GM21825 (cell line): ENCODE results near the gene AMPH.
A peak's percentile ranks its signal among the peaks of the same experiment; 100 is the strongest.
"Not testable (repeated sequence)": the region's sequence is repeated elsewhere in the genome, so short reads cannot be mapped to it uniquely, and the experiment has no call there.

Source experiments
- ATAC-seq: cut with Tn5 transposase; IDR thresholded peaks from one replicate; pipeline ENCODE4 v1.9.1; 2021; ENCODE audit warnings: mild to moderate bottlenecking, moderate library complexity; ENCODE audit not compliant: unreplicated experiment

AMPH gene

GRCh38 chr7:38398725-38399321, 232.3 kb downstream of the AMPH start:
- peak; percentile 68 for ATAC-seq

GRCh38 chr7:38396852-38397251, 234.3 kb downstream of the AMPH start:
- ATAC-seq = no peak

GRCh38 chr7:38395921-38396552, 235.1 kb downstream of the AMPH start:
- ATAC-seq = not testable (repeated sequence)

- ATAC-seq = no peak
These were observed 236.5 kb downstream of the AMPH start for GRCh38 chr7:38394660-38395059.

- ATAC-seq = no peak
These were observed 237.3 kb downstream of the AMPH start for GRCh38 chr7:38393874-38394273.

- ATAC-seq = no peak
These were observed 239.4 kb downstream of the AMPH start for GRCh38 chr7:38391751-38392150.

- no peak for ATAC-seq
These were observed 245.5 kb downstream of the AMPH start for GRCh38 chr7:38385682-38386081.

- ATAC-seq = no peak
These were observed 247.9 kb downstream of the AMPH start for GRCh38 chr7:38383281-38383680.

GRCh38 chr7:38382684-38383083, 248.5 kb downstream of the AMPH start:
- ATAC-seq = no peak

- no peak for ATAC-seq
These were observed 255.7 kb downstream of the AMPH start for GRCh38 chr7:38375453-38375852.

GRCh38 chr7:38374507-38374906, 256.7 kb downstream of the AMPH start:
- no peak for ATAC-seq

GRCh38 chr7:38373155-38373554, 258.0 kb downstream of the AMPH start:
- ATAC-seq = no peak

GRCh38 chr7:38372290-38372689, 258.9 kb downstream of the AMPH start:
- ATAC-seq = no peak

- peak; percentile 65 for ATAC-seq
These were observed 261.2 kb downstream of the AMPH start for GRCh38 chr7:38369816-38370493.

- ATAC-seq = peak; percentile 38
These were observed 263.0 kb downstream of the AMPH start for GRCh38 chr7:38368191-38368605.

GRCh38 chr7:38367301-38367890, 263.8 kb downstream of the AMPH start:
- peak; percentile 72 for ATAC-seq

GRCh38 chr7:38363379-38363778, 267.8 kb downstream of the AMPH start:
- not testable (repeated sequence) for ATAC-seq

GRCh38 chr7:38362611-38363237, 268.4 kb downstream of the AMPH start:
- ATAC-seq = peak; percentile 28

GRCh38 chr7:38360776-38361175, 270.4 kb downstream of the AMPH start:
- ATAC-seq = no peak

GRCh38 chr7:38359071-38359601, 272.0 kb downstream of the AMPH start:
- ATAC-seq = peak; percentile 81

- peak; percentile 24 for ATAC-seq
These were observed 272.8 kb downstream of the AMPH start for GRCh38 chr7:38358273-38358831.
